Measurements from ENCODE around the gene CALD1.

CALD1 gene

DNA sequence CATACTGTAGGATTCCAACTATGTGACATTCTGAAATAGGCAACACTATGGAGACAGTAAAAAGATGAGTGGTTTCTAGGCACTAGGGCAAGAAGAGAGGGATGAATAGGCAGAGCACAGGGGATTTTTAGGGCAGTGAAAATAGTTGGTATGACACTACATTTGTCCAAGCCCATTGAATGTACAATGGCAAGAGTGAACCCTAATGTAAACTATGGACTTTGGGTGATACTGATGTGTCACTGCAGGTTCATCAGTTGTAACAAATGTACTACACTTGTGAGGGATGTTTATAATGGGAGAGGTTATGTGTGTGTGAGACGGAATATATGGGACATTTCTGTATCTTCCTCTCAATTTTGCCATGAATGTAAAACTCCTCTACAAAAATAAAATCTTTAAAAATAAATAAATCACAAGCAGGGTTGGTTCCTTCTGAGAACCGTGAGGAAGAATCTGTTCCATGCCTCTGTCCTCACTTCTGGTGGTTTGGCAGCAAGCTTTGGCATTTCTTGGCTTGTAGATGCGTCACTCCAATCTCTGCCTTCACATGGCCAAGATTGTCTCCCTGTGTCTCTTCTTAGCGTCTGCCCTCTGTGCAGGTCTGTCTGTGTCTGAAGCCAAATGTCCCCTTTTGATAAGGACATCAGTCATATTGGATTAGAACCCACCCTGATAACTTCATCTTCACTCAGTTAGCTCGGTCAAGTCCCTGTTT, 123.8 kb downstream of the CALD1 start:
- no peak for ATAC-seq (ENCODE audit: insufficient read depth, low read depth)
- H3K4me2 ChIP-seq (ENCODE audit: insufficient read depth, low read length), result no peak overlapping the region

DNA sequence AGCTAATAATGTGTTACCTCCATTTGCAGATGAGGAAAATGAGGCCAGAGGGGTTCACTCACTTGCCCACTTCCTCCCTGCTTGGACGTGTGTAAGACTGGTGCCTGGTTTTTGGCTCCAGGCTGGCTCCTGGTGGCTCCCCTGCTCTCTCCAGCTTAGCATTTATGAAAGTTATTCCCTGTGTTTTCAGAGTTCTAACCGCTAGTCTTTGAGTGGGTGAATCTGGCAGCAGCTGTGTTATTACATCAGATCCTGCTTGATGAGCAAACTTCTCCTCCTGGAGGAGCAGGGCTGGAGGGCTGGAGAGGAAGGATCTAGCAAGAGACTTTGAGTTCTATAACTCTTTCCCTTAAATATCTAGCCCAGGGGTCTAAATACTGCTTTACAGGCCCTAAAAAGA, 125.9 kb downstream of the CALD1 start:
- H3K27ac ChIP-seq (ENCODE audit: low read length), result no peak overlapping the region
- DNase-seq (no peak), ATAC-seq (ENCODE audit: insufficient read depth, low read depth) (no peak)

More for the DNA sequence above, 123.8 kb downstream of the CALD1 start:
- Histone ChIP-seq H3K9ac (ENCODE audit: low read depth, low read length) (no peak overlapping the region), H2AFZ (ENCODE audit: low read depth, low read length) (no peak overlapping the region), H3K4me1 (ENCODE audit: insufficient read depth, low read length) (no peaks in the 10 kb centered on the region), H3K27ac (ENCODE audit: low read length) (no peak overlapping the region), H4K20me1 (ENCODE audit: insufficient read depth, low read length) (no peaks in the 10 kb centered on the region), H3K4me3 (ENCODE audit: low read depth in 1 of 2, low read length in 2 of 2) (no peak overlapping the region), H3K79me2 (ENCODE audit: insufficient read depth, low read length) (no peaks in the 10 kb centered on the region), H3K9me3 (ENCODE audit: insufficient read depth, low read length, severe bottlenecking) (no peaks in the 10 kb centered on the region), H3K27me3 (ENCODE audit: insufficient read depth, low read length, poor library complexity) (peaks cover 3% of the 10 kb centered on the region), H3K36me3 (ENCODE audit: insufficient read depth, low read length) (no peaks in the 10 kb centered on the region)
- no peak for DNase-seq
- TF ChIP-seq, protein P1, sequence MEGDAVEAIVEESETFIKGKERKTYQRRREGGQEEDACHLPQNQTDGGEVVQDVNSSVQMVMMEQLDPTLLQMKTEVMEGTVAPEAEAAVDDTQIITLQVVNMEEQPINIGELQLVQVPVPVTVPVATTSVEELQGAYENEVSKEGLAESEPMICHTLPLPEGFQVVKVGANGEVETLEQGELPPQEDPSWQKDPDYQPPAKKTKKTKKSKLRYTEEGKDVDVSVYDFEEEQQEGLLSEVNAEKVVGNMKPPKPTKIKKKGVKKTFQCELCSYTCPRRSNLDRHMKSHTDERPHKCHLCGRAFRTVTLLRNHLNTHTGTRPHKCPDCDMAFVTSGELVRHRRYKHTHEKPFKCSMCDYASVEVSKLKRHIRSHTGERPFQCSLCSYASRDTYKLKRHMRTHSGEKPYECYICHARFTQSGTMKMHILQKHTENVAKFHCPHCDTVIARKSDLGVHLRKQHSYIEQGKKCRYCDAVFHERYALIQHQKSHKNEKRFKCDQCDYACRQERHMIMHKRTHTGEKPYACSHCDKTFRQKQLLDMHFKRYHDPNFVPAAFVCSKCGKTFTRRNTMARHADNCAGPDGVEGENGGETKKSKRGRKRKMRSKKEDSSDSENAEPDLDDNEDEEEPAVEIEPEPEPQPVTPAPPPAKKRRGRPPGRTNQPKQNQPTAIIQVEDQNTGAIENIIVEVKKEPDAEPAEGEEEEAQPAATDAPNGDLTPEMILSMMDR (IDR thresholded peaks at IDR 0.05; ENCODE audit: borderline replicate concordance, extremely low read depth, low read length, poor library complexity, severe bottlenecking), result no peak
- no peak for TF ChIP-seq EZH2 (IDR thresholded peaks at IDR 0.05; ENCODE audit: borderline replicate concordance, low read depth, low read length, severe bottlenecking)

DNA sequence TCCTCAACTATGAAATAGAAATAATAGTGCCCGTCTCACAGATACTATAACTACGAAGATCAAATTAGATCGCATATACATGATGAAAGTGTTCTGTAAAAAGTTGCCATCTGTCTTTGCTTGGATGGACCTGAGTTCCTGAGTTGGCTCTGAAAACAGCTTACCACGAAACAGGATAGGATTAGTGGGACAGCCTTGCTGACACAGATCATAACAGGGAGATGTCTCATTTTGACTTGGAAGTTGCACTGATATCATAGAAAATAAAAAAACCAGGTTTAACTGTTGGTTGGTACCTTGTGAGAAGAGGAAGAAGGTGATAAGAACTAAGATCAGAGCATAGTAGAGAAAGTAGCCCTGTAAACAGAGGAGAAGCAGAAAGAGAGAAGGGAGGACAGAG, 127.6 kb downstream of the CALD1 start:
- no peaks in the 10 kb centered on the region for H3K36me3 ChIP-seq (ENCODE audit: insufficient read depth, low read length)
- no peak for ATAC-seq (ENCODE audit: insufficient read depth, low read depth)
- no peaks in the 10 kb centered on the region for H3K9me3 ChIP-seq (ENCODE audit: insufficient read depth, low read length, severe bottlenecking)
- H3K4me1 ChIP-seq (ENCODE audit: insufficient read depth, low read length), result no peaks in the 10 kb centered on the region
- no peak overlapping the region for H3K4me2 ChIP-seq (ENCODE audit: insufficient read depth, low read length)
- H3K9ac ChIP-seq (ENCODE audit: low read depth, low read length), result no peak overlapping the region
- no peak overlapping the region for H2AFZ ChIP-seq (ENCODE audit: low read depth, low read length)
- no peak for TF ChIP-seq EZH2 (IDR thresholded peaks at IDR 0.05; ENCODE audit: borderline replicate concordance, low read depth, low read length, severe bottlenecking)
- H3K4me3 ChIP-seq (ENCODE audit: low read depth in 1 of 2, low read length in 2 of 2), result no peak overlapping the region
- no peak overlapping the region for H3K27ac ChIP-seq (ENCODE audit: low read length)
- H3K79me2 ChIP-seq (ENCODE audit: insufficient read depth, low read length), result no peaks in the 10 kb centered on the region
- no peaks in the 10 kb centered on the region for H4K20me1 ChIP-seq (ENCODE audit: insufficient read depth, low read length)
- DNase-seq, result no peak
- no peaks in the 10 kb centered on the region for H3K27me3 ChIP-seq (ENCODE audit: insufficient read depth, low read length, poor library complexity)

More for the DNA sequence above, 125.9 kb downstream of the CALD1 start:
- no peaks in the 10 kb centered on the region for H3K27me3 ChIP-seq (ENCODE audit: insufficient read depth, low read length, poor library complexity)
- no peaks in the 10 kb centered on the region for H4K20me1 ChIP-seq (ENCODE audit: insufficient read depth, low read length)
- no peaks in the 10 kb centered on the region for H3K79me2 ChIP-seq (ENCODE audit: insufficient read depth, low read length)
- no peak overlapping the region for H3K4me2 ChIP-seq (ENCODE audit: insufficient read depth, low read length)
- no peak for TF ChIP-seq EZH2 (IDR thresholded peaks at IDR 0.05; ENCODE audit: borderline replicate concordance, low read depth, low read length, severe bottlenecking)
- TF ChIP-seq, protein P1 (IDR thresholded peaks at IDR 0.05; ENCODE audit: borderline replicate concordance, extremely low read depth, low read length, poor library complexity, severe bottlenecking), result no peak
- H3K4me3 ChIP-seq (ENCODE audit: low read depth in 1 of 2, low read length in 2 of 2), result no peak overlapping the region
- H2AFZ ChIP-seq (ENCODE audit: low read depth, low read length), result no peak overlapping the region
- H3K9me3 ChIP-seq (ENCODE audit: insufficient read depth, low read length, severe bottlenecking), result no peaks in the 10 kb centered on the region
- H3K4me1 ChIP-seq (ENCODE audit: insufficient read depth, low read length), result no peaks in the 10 kb centered on the region
- H3K36me3 ChIP-seq (ENCODE audit: insufficient read depth, low read length), result no peaks in the 10 kb centered on the region
- H3K9ac ChIP-seq (ENCODE audit: low read depth, low read length), result no peak overlapping the region

DNA sequence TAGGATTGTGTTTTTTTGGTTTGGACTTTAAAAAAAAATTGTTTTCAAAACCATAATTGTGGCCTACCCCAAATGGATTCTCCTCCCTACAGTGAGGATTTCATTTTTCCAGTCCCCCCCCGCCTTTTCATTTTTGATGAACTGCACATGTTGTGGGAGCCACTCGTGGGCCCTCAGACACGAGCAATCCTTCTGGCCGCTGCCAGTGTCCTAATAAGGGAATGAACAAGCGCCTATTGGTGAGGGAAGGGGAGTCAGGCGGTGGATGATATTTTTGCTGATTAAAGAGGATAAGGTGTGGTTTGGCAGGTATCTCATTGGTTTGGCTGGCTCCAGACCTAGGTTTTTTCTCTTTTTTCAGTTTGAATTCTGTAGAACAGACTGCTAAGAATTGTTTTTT, 128.2 kb downstream of the CALD1 start:
- Histone ChIP-seq H3K9ac (ENCODE audit: low read depth, low read length) (no peak overlapping the region), H3K27ac (ENCODE audit: low read length) (no peak overlapping the region), H4K20me1 (ENCODE audit: insufficient read depth, low read length) (no peaks in the 10 kb centered on the region), H3K4me3 (ENCODE audit: low read depth in 1 of 2, low read length in 2 of 2) (no peak overlapping the region), H3K9me3 (ENCODE audit: insufficient read depth, low read length, severe bottlenecking) (no peaks in the 10 kb centered on the region), H3K4me2 (ENCODE audit: insufficient read depth, low read length) (no peak overlapping the region), H2AFZ (ENCODE audit: low read depth, low read length) (no peak overlapping the region), H3K79me2 (ENCODE audit: insufficient read depth, low read length) (no peaks in the 10 kb centered on the region), H3K4me1 (ENCODE audit: insufficient read depth, low read length) (no peaks in the 10 kb centered on the region), H3K27me3 (ENCODE audit: insufficient read depth, low read length, poor library complexity) (no peaks in the 10 kb centered on the region), H3K36me3 (ENCODE audit: insufficient read depth, low read length) (no peaks in the 10 kb centered on the region)
- TF ChIP-seq, protein P1 (IDR thresholded peaks at IDR 0.05; ENCODE audit: borderline replicate concordance, extremely low read depth, low read length, poor library complexity, severe bottlenecking), result no peak
- TF ChIP-seq EZH2 (IDR thresholded peaks at IDR 0.05; ENCODE audit: borderline replicate concordance, low read depth, low read length, severe bottlenecking), result no peak
- DNase-seq (no peak), ATAC-seq (ENCODE audit: insufficient read depth, low read depth) (no peak)

All from DND-41 (cell line).